Measurements from ENCODE around the gene ALDH16A1. TPM values are rescaled to one million over a fixed set of nuclear protein-coding genes. Genes with fewer than 3 reads are reported as not detected.

Gene ALDH16A1
- total and polyA plus RNA-seq, 2 donors (not counting 3 experiments of a cell fraction or from before 2014, with no cell fraction given) = 27.6 to 33.2 TPM

DNA sequence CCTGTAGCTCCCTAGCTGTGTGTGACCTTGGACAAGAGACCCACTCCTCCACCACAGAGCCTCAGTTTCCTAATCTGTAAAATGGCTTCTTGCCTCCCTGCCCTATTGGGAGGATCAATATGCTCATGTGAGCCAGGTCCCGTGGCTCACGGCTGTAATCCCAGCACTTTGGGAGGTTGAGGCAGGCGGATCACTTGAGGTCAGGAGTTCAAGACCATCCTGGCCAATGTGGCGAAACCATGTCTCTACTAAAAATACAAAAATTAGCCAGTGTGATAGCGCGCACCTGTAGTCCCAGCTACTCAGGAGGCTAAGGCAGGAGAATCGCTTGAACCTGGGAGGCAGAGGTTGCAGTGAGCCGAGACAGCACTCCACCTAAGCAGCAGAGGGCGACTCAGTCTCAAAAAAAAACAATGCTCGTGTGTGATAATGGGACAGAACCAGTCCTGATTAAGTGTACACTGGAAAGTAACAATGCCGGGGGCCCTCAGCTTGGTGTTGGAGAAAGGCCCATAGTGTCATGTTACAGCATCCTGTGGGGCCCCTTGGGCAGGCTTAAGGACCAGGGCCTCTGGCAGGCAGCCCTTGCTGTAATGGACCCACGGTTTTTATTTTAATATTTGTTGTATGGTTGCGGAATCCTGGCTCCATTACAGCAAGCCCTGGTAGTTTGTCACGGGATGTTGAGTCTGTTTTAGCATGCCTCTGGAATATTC is 50.0 kb downstream of the ALDH16A1 start:
- BruUV-seq (replicated peaks) = no TSS peak
- Histone ChIP-seq H4K20me1 (replicated peaks; ENCODE audit: control insufficient read depth, extremely low read depth, insufficient read depth, low read length) (peaks cover 1% of the 10 kb centered on the region), H3K79me2 (ENCODE audit: control insufficient read depth, insufficient read depth, low read length) (peaks cover 12% of the 10 kb centered on the region), H3K4me3 (replicated peaks in 1 of 3; ENCODE audit: insufficient read depth in 1 of 3, low read depth in 1 of 3, low read length in 3 of 3) (no peak overlapping the region), H3K4me2 (ENCODE audit: insufficient read depth, low read length) (no peak overlapping the region), H3K9me3 (replicated peaks; ENCODE audit: control insufficient read depth, insufficient read depth, low read length) (no peaks in the 10 kb centered on the region), H3K27me3 (ENCODE audit: control insufficient read depth in 2 of 2, insufficient read depth in 2 of 2, low read length in 2 of 2) (no peaks in the 10 kb centered on the region), H3K9ac (replicated peaks; ENCODE audit: extremely low read depth, insufficient read depth, low read length) (no peak overlapping the region), H3K4me1 (ENCODE audit: control insufficient read depth, extremely low read depth, insufficient read depth, low read length) (peaks cover 28% of the 10 kb centered on the region), H3K27ac (ENCODE audit: insufficient read depth, low read depth, low read length) (no peak overlapping the region), H2AFZ (ENCODE audit: low read depth, low read length) (no peak overlapping the region), H3K9me1 (replicated peaks; ENCODE audit: control insufficient read depth, extremely low read depth, insufficient read depth, low read length) (no peaks in the 10 kb centered on the region), H3K36me3 (ENCODE audit: control insufficient read depth in 2 of 2, extremely low read depth in 1 of 2, insufficient read depth in 2 of 2, low read length in 2 of 2) (peaks cover 4 to 16% of the 10 kb centered on the region in 2 experiments)
- FAIRE-seq (peak; percentile 85), DNase-seq (ENCODE audit: low read depth, low spot score) (peak; percentile 83)
- dilution Hi-C loops (cut with MboI; ENCODE audit: extremely low pct_ligation_motif_present, low sequenced_read_pairs) (no loop called here), intact Hi-C loops (cut with micrococcal nuclease) (loop anchor here (1.0 to 2.0 kb wide), 3 partner anchors 44 to 170 kb away; no protein-coding TSS in a partner anchor)
- POLR2A ChIA-PET = interaction anchor here (0.5 to 1.1 kb wide), 3 partner anchors 46 to 175 kb away, joined by 3 read pairs; no protein-coding TSS in a partner anchor
- TF ChIP-seq, protein P1, sequence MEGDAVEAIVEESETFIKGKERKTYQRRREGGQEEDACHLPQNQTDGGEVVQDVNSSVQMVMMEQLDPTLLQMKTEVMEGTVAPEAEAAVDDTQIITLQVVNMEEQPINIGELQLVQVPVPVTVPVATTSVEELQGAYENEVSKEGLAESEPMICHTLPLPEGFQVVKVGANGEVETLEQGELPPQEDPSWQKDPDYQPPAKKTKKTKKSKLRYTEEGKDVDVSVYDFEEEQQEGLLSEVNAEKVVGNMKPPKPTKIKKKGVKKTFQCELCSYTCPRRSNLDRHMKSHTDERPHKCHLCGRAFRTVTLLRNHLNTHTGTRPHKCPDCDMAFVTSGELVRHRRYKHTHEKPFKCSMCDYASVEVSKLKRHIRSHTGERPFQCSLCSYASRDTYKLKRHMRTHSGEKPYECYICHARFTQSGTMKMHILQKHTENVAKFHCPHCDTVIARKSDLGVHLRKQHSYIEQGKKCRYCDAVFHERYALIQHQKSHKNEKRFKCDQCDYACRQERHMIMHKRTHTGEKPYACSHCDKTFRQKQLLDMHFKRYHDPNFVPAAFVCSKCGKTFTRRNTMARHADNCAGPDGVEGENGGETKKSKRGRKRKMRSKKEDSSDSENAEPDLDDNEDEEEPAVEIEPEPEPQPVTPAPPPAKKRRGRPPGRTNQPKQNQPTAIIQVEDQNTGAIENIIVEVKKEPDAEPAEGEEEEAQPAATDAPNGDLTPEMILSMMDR (IDR thresholded peaks at IDR 0.05; ENCODE audit: extremely low read depth in 1 of 2, insufficient read depth in 1 of 2, low read depth in 1 of 2, low read length in 2 of 2) = peak; percentile 41 to 70
- TF ChIP-seq EZH2 (IDR thresholded peaks at IDR 0.05; ENCODE audit: borderline replicate concordance, low read depth, low read length, severe bottlenecking) (no peak), POLR2AphosphoS5 (IDR thresholded peaks at IDR 0.05; ENCODE audit: insufficient read depth, low read depth, low read length) (no peak), MYC (IDR thresholded peaks at IDR 0.05; ENCODE audit: low read depth, low read length) (no peak), JUN (IDR thresholded peaks at IDR 0.05; ENCODE audit: borderline replicate concordance, insufficient read depth, insufficient read length, low read depth) (no peak), FOS (IDR thresholded peaks at IDR 0.05; ENCODE audit: borderline replicate concordance, insufficient read depth, low read length) (no peak)
- TF ChIP-seq, protein P2, sequence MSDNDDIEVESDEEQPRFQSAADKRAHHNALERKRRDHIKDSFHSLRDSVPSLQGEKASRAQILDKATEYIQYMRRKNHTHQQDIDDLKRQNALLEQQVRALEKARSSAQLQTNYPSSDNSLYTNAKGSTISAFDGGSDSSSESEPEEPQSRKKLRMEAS (IDR thresholded peaks at IDR 0.05; ENCODE audit: insufficient read depth, insufficient read length) = no peak
- CTCF ChIA-PET = interaction anchor here (0.6 to 2.3 kb wide), 27 partner anchors 8 to 178 kb away, joined by 3 to 63 read pairs (median 5); partner anchors contain the start of genes BCL2L12, FCGRT, IRF3 and PRRG2
